CD4-positive, CD25-positive, alpha-beta regulatory T cell (primary cell): ENCODE measurements around the gene CTNNA2. TPM values are rescaled to one million over a fixed set of nuclear protein-coding genes. Genes with fewer than 3 reads are reported as not detected.

ENCODE experiments used
- ATAC-seq, 2 donors: fragments of 150-1000 bp; cut with Tn5 transposase; one replicate each; pipeline ENCODE4 v1.10.0; 2021; ENCODE audit warnings: low read depth in 2 of 2, moderate number of reproducible peaks in 2 of 2, moderate library complexity in 1 of 2
- DNase-seq, 3 donors: peaks; one replicate each; pipeline versions ENCODE4 v3.0.0 to v3.0.0-alpha.2; 2012 to 2022; ENCODE audit warnings: mixed read lengths in 1 of 3
- H3K27ac ChIP-seq: one replicate; pipeline ENCODE4 v1.7.0; 2013; ENCODE audit warnings: mild to moderate bottlenecking, low read length; ENCODE audit not compliant: insufficient read depth, poor library complexity, severe bottlenecking
- H3K27me3 ChIP-seq: one replicate; pipeline ENCODE4 v1.7.0; 2013; ENCODE audit warnings: low read length; ENCODE audit not compliant: control insufficient read depth, insufficient read depth
- H3K36me3 ChIP-seq: one replicate; pipeline ENCODE4 v1.7.0; 2013; ENCODE audit warnings: mild to moderate bottlenecking, low read length, moderate library complexity; ENCODE audit not compliant: control insufficient read depth, insufficient read depth
- H3K4me1 ChIP-seq: 2 replicates; pipeline ENCODE4 v1.7.0; 2013; ENCODE audit warnings: mild to moderate bottlenecking, low read length; ENCODE audit not compliant: insufficient read depth, control insufficient read depth, poor library complexity, severe bottlenecking
- H3K4me3 ChIP-seq: one replicate; pipeline ENCODE4 v1.7.0; 2013; ENCODE audit warnings: low read depth, mild to moderate bottlenecking, low read length, moderate library complexity
- H3K9me3 ChIP-seq, 2 experiments: 1 replicate in 1 of 2; 2 replicates in 1 of 2; pipeline ENCODE4 v1.7.0; 2013; ENCODE audit warnings: low read length in 2 of 2, mild to moderate bottlenecking in 1 of 2, moderate library complexity in 1 of 2; ENCODE audit not compliant: control insufficient read depth in 2 of 2
- H3K27ac Mint-ChIP-seq, 3 donors: one replicate each; pipeline ENCODE4 v1.8.0; 2020 to 2022; ENCODE audit warnings: mild to moderate bottlenecking in 3 of 3, mixed read lengths in 3 of 3, moderate library complexity in 2 of 3
- H3K27me3 Mint-ChIP-seq: one replicate; pipeline ENCODE4 v1.8.0; 2022; ENCODE audit warnings: mild to moderate bottlenecking, mixed read lengths
- H3K36me3 Mint-ChIP-seq: one replicate; pipeline ENCODE4 v1.8.0; 2020; ENCODE audit warnings: mixed read lengths
- H3K4me1 Mint-ChIP-seq, 4 donors: one replicate each; pipeline ENCODE4 v1.8.0; 2020 to 2022; ENCODE audit warnings: mixed read lengths in 4 of 4, mild to moderate bottlenecking in 1 of 4
- H3K4me3 Mint-ChIP-seq, 4 donors: one replicate each; pipeline ENCODE4 v1.8.0; 2020 to 2022; ENCODE audit warnings: mild to moderate bottlenecking in 4 of 4, mixed read lengths in 4 of 4, moderate library complexity in 3 of 4
- H3K9me3 Mint-ChIP-seq, 7 donors: one replicate each; pipeline ENCODE4 v1.8.0; 2020 to 2022; ENCODE audit warnings: mixed read lengths in 7 of 7, mild to moderate bottlenecking in 3 of 7, moderate library complexity in 2 of 7
- polyA plus RNA-seq, 4 donors: library from polyadenylated mRNA; unstranded; fragments of 300-500 nt; fragmentation: Illumina TruSeq; gene quantifications; one replicate each; pipeline ENCODE4 v1.2.3, GENCODE V29; 2021
- total RNA-seq: library from RNA; stranded (reverse); gene quantifications from one replicate; pipeline ENCODE4 v1.2.3, GENCODE V29; 2022

The CTNNA2 gene
- total and polyA plus RNA-seq, 5 donors from 2014 or later: not detected

DNA sequence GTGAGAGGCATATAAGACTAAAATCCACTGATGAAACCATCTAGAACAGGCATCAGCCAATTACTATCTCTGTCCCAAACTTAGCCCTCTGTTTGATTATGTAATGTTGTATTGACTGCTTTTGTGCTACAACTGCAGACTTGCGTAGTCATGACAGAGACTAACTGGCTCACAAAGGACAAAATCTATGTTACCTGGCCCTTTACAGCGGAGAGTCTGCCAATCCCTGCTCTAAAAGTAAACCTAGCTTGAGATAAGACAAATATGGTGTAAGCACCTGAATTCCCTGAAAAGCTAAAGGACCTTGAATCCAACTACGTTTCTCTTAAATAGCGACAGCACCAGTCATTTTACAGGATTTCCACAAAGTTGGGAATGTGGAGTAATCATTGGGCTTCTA, 894.5 kb downstream of the CTNNA2 start:
- Mint-ChIP-seq H3K4me1 (no peaks in the 10 kb centered on the region), H3K4me3 (no peak overlapping the region), H3K27ac (no peak overlapping the region), H3K9me3 (peaks cover 0 to 27% (median 5%) of the 10 kb centered on the region in 7 donors), H3K36me3 (no peaks in the 10 kb centered on the region), H3K27me3 (no peaks in the 10 kb centered on the region)
- no peak for DNase-seq
- no peak for ATAC-seq
- Histone ChIP-seq H3K27me3 (no peaks in the 10 kb centered on the region), H3K4me3 (no peak overlapping the region), H3K9me3 (no peaks in the 10 kb centered on the region), H3K4me1 (no peaks in the 10 kb centered on the region), H3K27ac (no peak overlapping the region), H3K36me3 (no peaks in the 10 kb centered on the region)

DNA sequence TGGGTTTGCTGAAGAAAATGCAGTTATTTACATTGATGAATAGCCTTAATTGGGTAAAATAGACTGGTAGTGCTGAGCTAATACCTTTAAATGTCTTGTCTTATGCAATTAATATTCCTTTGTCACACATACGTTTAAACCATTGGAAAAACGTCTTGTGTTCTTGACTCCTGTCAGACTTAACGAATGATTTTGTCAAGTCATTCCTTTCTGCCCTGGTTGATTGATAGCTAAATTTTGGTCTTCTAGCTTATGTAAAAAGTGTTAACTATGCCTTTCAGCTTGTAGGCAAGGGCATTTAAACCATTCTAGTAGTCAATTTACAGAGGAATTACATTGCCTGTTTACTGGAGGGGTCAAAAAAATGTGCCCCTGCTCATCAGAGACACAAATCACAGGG, 897.5 kb downstream of the CTNNA2 start:
- Histone ChIP-seq H3K4me3 (no peak overlapping the region), H3K27ac (no peak overlapping the region), H3K36me3 (no peaks in the 10 kb centered on the region), H3K9me3 (peaks cover 3 to 6% of the 10 kb centered on the region in 2 experiments), H3K27me3 (no peaks in the 10 kb centered on the region), H3K4me1 (no peaks in the 10 kb centered on the region)
- no peak overlapping the region for H3K27ac Mint-ChIP-seq
- no peaks in the 10 kb centered on the region for H3K4me1 Mint-ChIP-seq
- no peak for ATAC-seq
- H3K4me3 Mint-ChIP-seq: no peak overlapping the region
- DNase-seq: no peak
- H3K9me3 Mint-ChIP-seq: peaks cover 0 to 41% (median 6%) of the 10 kb centered on the region in 7 donors
- H3K27me3 Mint-ChIP-seq: no peaks in the 10 kb centered on the region
- no peaks in the 10 kb centered on the region for H3K36me3 Mint-ChIP-seq

DNA sequence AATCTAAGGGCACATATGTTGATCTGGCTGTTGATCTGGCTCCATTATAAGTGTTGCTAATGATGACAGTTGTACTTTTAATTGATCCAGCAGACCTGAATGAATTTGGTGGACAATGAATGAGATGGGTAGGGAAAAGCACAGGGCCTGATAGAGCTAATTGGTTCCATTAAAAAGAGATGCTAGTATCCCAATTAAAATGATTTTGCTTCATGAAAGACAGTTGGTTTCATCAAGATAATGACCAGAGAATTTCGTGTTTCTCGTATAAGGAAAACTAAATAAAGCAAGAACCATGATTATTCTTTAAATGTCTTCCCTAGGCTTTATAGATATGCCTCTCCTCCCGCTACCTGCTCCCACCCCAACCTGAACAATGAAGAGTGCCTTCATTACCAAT, 900.3 kb downstream of the CTNNA2 start:
- Histone ChIP-seq H3K4me1 (no peaks in the 10 kb centered on the region), H3K4me3 (no peak overlapping the region), H3K27ac (no peak overlapping the region), H3K9me3 (peaks cover 4 to 6% of the 10 kb centered on the region in 2 experiments), H3K27me3 (no peaks in the 10 kb centered on the region), H3K36me3 (no peaks in the 10 kb centered on the region)
- H3K4me1 Mint-ChIP-seq: no peaks in the 10 kb centered on the region
- no peak overlapping the region for H3K27ac Mint-ChIP-seq
- ATAC-seq (no peak), DNase-seq (no peak)
- H3K4me3 Mint-ChIP-seq: no peak overlapping the region
- H3K36me3 Mint-ChIP-seq: no peaks in the 10 kb centered on the region
- H3K27me3 Mint-ChIP-seq: no peaks in the 10 kb centered on the region
- peaks cover 3 to 38% (median 8%) of the 10 kb centered on the region in 7 donors for H3K9me3 Mint-ChIP-seq

DNA sequence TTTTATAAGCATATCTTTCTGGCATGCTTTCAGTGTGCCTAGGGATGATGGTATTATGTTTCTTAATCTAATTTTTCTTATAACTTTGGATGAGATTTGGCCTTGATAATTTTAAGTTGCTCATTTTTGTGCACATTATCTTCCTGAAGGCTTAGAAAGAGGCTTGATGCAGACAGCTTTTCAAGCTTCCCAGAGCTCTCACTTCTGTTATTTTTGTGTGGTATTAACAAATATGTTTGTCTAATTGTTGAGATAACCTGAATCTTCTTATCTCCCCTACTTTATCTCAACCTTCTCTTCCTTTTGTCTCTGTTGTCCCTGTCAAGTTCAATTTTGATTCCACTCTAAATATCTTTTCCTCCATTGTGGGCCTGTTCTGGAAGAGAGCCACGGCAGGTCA, 904.9 kb downstream of the CTNNA2 start:
- H3K27me3 Mint-ChIP-seq: no peaks in the 10 kb centered on the region
- Histone ChIP-seq H3K9me3 (peaks cover 4 to 6% of the 10 kb centered on the region in 2 experiments), H3K27me3 (no peaks in the 10 kb centered on the region), H3K4me1 (no peaks in the 10 kb centered on the region), H3K4me3 (no peak overlapping the region), H3K27ac (no peak overlapping the region), H3K36me3 (no peaks in the 10 kb centered on the region)
- ATAC-seq: no peak
- H3K27ac Mint-ChIP-seq: no peak overlapping the region
- no peaks in the 10 kb centered on the region for H3K36me3 Mint-ChIP-seq
- H3K4me1 Mint-ChIP-seq: no peaks in the 10 kb centered on the region
- no peak for DNase-seq
- no peak overlapping the region for H3K4me3 Mint-ChIP-seq
- peaks cover 2 to 25% (median 5%) of the 10 kb centered on the region in 7 donors for H3K9me3 Mint-ChIP-seq

DNA sequence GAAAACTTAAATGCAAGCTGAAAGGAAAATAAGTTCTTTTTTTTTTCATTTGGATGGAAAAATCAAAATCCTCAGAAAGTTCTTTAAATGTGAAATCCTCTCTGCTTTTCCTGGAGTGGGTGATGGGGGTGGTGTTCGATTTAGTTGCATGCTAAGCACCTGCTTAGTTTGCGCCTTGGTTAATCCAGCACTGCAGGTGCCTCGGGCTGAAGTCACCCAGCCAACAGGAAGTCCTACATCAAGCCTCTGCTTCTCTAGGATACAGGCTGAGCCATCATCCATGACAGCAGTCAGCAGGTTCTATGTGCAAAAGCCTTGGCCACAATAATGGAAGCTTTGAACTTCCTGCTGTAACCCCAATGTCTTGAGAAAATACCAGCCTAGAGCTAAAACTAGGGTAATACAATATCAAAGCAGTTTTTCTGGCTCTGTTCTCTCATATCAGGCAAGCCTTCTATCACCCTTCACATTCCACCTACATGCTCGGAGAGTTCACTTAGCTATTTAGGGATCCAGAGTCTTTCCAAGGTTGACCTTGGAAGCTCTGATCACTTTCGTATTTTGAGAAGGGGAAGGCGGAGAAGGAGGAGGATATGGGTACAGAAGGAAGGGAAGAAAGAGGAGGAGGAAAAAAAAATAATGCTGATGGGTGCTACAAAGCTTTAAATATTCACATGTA, 907.8 kb downstream of the CTNNA2 start:
- H3K36me3 Mint-ChIP-seq: no peaks in the 10 kb centered on the region
- H3K4me1 Mint-ChIP-seq: no peaks in the 10 kb centered on the region
- H3K9me3 Mint-ChIP-seq: peaks cover 2 to 20% (median 5%) of the 10 kb centered on the region in 7 donors
- Histone ChIP-seq H3K4me3 (no peak overlapping the region), H3K27ac (no peak overlapping the region), H3K36me3 (no peaks in the 10 kb centered on the region), H3K27me3 (no peaks in the 10 kb centered on the region), H3K9me3 (no peaks in the 10 kb centered on the region), H3K4me1 (no peaks in the 10 kb centered on the region)
- H3K4me3 Mint-ChIP-seq: no peak overlapping the region
- no peak for ATAC-seq
- DNase-seq: no peak
- H3K27me3 Mint-ChIP-seq: no peaks in the 10 kb centered on the region
- peak overlapping the region in 1 of 3 donors; percentile 57 for H3K27ac Mint-ChIP-seq

GRCh38 chr2:80429251-80429650, 916.4 kb downstream of the CTNNA2 start:
- ATAC-seq: no peak
- no peaks in the 10 kb centered on the region for H3K4me1 Mint-ChIP-seq
- H3K27me3 ChIP-seq: no peaks in the 10 kb centered on the region
- no peaks in the 10 kb centered on the region for H3K9me3 ChIP-seq
- H3K36me3 ChIP-seq: no peaks in the 10 kb centered on the region
- H3K4me1 ChIP-seq: no peaks in the 10 kb centered on the region
- no peak overlapping the region for H3K4me3 ChIP-seq
- no peak overlapping the region for H3K27ac Mint-ChIP-seq
- peaks cover 1 to 18% (median 9%) of the 10 kb centered on the region in 7 donors for H3K9me3 Mint-ChIP-seq
- H3K27ac ChIP-seq: no peak overlapping the region
- DNase-seq: no peak
- no peak overlapping the region for H3K4me3 Mint-ChIP-seq
- H3K36me3 Mint-ChIP-seq: no peaks in the 10 kb centered on the region
- H3K27me3 Mint-ChIP-seq: no peaks in the 10 kb centered on the region

- no peak overlapping the region for H3K27ac ChIP-seq
- Mint-ChIP-seq H3K27me3 (no peaks in the 10 kb centered on the region), H3K27ac (no peak overlapping the region), H3K9me3 (peaks cover 3 to 18% (median 6%) of the 10 kb centered on the region in 7 donors), H3K4me3 (no peak overlapping the region), H3K36me3 (no peaks in the 10 kb centered on the region), H3K4me1 (no peaks in the 10 kb centered on the region)
- peaks cover 0 to 6% of the 10 kb centered on the region in 2 experiments for H3K9me3 ChIP-seq
- no peaks in the 10 kb centered on the region for H3K36me3 ChIP-seq
- no peaks in the 10 kb centered on the region for H3K4me1 ChIP-seq
- ATAC-seq (no peak), DNase-seq (no peak)
- H3K4me3 ChIP-seq: no peak overlapping the region
- no peaks in the 10 kb centered on the region for H3K27me3 ChIP-seq
Observed at GRCh38 chr2:80437959-80438358, 925.1 kb downstream of the CTNNA2 start.

DNA sequence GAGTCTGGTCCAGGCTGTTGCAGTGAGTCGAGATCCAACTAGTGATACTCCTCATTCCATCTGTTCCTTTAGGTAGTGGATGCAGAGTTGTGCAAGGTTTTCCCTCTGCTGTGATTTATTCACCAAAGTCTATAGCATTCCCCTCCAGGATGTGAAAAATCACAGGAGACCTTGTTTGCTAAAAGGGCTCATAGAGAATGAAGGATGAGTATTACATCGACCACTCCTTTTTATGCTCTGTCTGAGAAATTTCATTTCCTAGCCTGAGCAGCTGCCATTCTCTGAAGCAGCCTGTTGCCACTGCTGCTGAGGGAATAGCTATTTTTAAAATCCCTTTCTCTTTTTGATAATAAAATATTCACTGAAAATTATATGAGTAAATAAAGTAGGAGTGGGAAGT, 925.8 kb downstream of the CTNNA2 start:
- ATAC-seq (no peak), DNase-seq (no peak)
- H3K27ac ChIP-seq: no peak overlapping the region
- H3K4me3 ChIP-seq: no peak overlapping the region
- no peak overlapping the region for H3K27ac Mint-ChIP-seq
- no peaks in the 10 kb centered on the region for H3K36me3 Mint-ChIP-seq
- peaks cover 0 to 6% of the 10 kb centered on the region in 2 experiments for H3K9me3 ChIP-seq
- no peaks in the 10 kb centered on the region for H3K36me3 ChIP-seq
- H3K4me1 ChIP-seq: no peaks in the 10 kb centered on the region
- no peaks in the 10 kb centered on the region for H3K27me3 ChIP-seq
- H3K4me3 Mint-ChIP-seq: no peak overlapping the region
- H3K9me3 Mint-ChIP-seq: peaks cover 1 to 22% (median 6%) of the 10 kb centered on the region in 7 donors
- H3K27me3 Mint-ChIP-seq: no peaks in the 10 kb centered on the region
- H3K4me1 Mint-ChIP-seq: no peaks in the 10 kb centered on the region
